OCI-M2 (cell line): ENCODE measurements around the gene VPREB1.
"Not testable (repeated sequence)": the region's sequence is repeated elsewhere in the genome, so short reads cannot be mapped to it uniquely, and the experiment has no call there.

Source experiments
- DNase-seq: peaks from one replicate; lab custom pipeline; 2025; ENCODE audit not compliant: unreplicated experiment; lab: John Stamatoyannopoulos, UW

VPREB1 gene

GRCh38 chr22:22292656-22293055 is 48.1 kb downstream of the VPREB1 start:
- not testable (repeated sequence) for DNase-seq

DNA sequence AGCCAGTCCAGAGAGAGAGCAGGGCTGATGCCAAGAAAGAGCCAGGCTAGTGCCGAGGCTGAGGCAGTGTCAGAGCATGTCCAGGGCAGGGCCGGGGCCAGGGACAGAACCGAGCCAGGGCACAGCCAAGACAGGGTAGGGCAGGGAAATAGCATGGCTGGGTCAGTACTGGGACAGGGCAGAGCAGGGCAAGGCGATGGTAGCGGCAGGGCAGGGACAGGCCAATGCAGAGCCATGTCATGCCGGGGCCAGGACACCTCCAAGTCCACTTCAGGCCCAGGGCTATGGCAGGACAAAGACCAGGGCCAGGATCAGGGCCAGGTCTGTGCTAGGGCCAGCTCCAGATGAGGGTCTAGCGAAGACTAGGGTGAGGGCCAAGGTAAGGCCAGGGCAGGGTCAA is 48.9 kb downstream of the VPREB1 start:
- not testable (repeated sequence) for DNase-seq

GRCh38 chr22:22294641-22295040 is 50.1 kb downstream of the VPREB1 start:
- DNase-seq = not testable (repeated sequence)
